ENCODE data around the gene PLEKHO2.

PLEKHO2 gene

GRCh38 chr15:64856429-64857145 is 14.9 kb downstream of the PLEKHO2 start:
- no peak for DNase-seq

- no peak for DNase-seq
Measured at GRCh38 chr15:64857421-64857820, 15.7 kb downstream of the PLEKHO2 start.

- DNase-seq: no peak
Measured at GRCh38 chr15:64858021-64858575, 16.4 kb downstream of the PLEKHO2 start.

- DNase-seq: no peak
Measured at GRCh38 chr15:64859226-64859625, 17.5 kb downstream of the PLEKHO2 start.

GRCh38 chr15:64861331-64861730 is 19.6 kb downstream of the PLEKHO2 start:
- DNase-seq: no peak

- no peak for DNase-seq
Measured at GRCh38 chr15:64861960-64862359, 20.2 kb downstream of the PLEKHO2 start.

GRCh38 chr15:64862408-64862807 is 20.7 kb downstream of the PLEKHO2 start:
- no peak for DNase-seq

- DNase-seq: no peak
Measured at GRCh38 chr15:64864068-64864467, 22.4 kb downstream of the PLEKHO2 start.

GRCh38 chr15:64865126-64865997 is 23.6 kb downstream of the PLEKHO2 start:
- DNase-seq: no peak

- DNase-seq: no peak
Measured at GRCh38 chr15:64865998-64866520, 24.3 kb downstream of the PLEKHO2 start.

GRCh38 chr15:64869501-64869900 is 27.8 kb downstream of the PLEKHO2 start:
- no peak for DNase-seq

- no peak for DNase-seq
Measured at GRCh38 chr15:64870353-64870752, 28.6 kb downstream of the PLEKHO2 start.

- DNase-seq: no peak
Measured at GRCh38 chr15:64875641-64876223, 34.0 kb downstream of the PLEKHO2 start.

GRCh38 chr15:64877435-64877834 is 35.7 kb downstream of the PLEKHO2 start:
- DNase-seq: no peak

GRCh38 chr15:64878705-64879104 is 37.0 kb downstream of the PLEKHO2 start:
- DNase-seq: no peak

GRCh38 chr15:64883100-64883581 is 41.4 kb downstream of the PLEKHO2 start:
- DNase-seq: peak; percentile 42

GRCh38 chr15:64883997-64884511 is 42.3 kb downstream of the PLEKHO2 start:
- DNase-seq: no peak

GRCh38 chr15:64884679-64885078 is 43.0 kb downstream of the PLEKHO2 start:
- no peak for DNase-seq

- DNase-seq: no peak
Measured at GRCh38 chr15:64888336-64888735, 46.6 kb downstream of the PLEKHO2 start.

GRCh38 chr15:64891561-64891960 is 49.8 kb downstream of the PLEKHO2 start:
- no peak for DNase-seq

GRCh38 chr15:64892847-64893403 is 51.2 kb downstream of the PLEKHO2 start:
- no peak for DNase-seq

Data from KG1 (cell line).